Ectodermal cell (in vitro differentiated cells): ENCODE data around the gene C10orf53.
"Not testable (repeated sequence)": the region's sequence is repeated elsewhere in the genome, so short reads cannot be mapped to it uniquely, and the experiment has no call there.

Experiments used
- H3K27ac ChIP-seq: 2 replicates; pipeline ENCODE4 v1.7.0; 2013; ENCODE audit warnings: mild to moderate bottlenecking, low read depth, low read length; ENCODE audit not compliant: insufficient read depth, poor library complexity, severe bottlenecking
- H3K27me3 ChIP-seq: 2 replicates; pipeline ENCODE4 v1.7.0; 2013; ENCODE audit warnings: mild to moderate bottlenecking, low read length; ENCODE audit not compliant: insufficient read depth, control insufficient read depth, poor library complexity, severe bottlenecking
- H3K36me3 ChIP-seq: one replicate; pipeline ENCODE4 v1.7.0; 2013; ENCODE audit warnings: low read length; ENCODE audit not compliant: control insufficient read depth, insufficient read depth
- H3K4me1 ChIP-seq: one replicate; pipeline ENCODE4 v1.7.0; 2013; ENCODE audit warnings: low read length; ENCODE audit not compliant: control insufficient read depth, insufficient read depth
- H3K4me3 ChIP-seq: 2 replicates; pipeline ENCODE4 v1.7.0; 2013; ENCODE audit warnings: low read depth, low read length, control low read depth; ENCODE audit not compliant: insufficient read depth
- H3K9me3 ChIP-seq: 2 replicates; pipeline ENCODE4 v1.7.0; 2013; ENCODE audit warnings: mild to moderate bottlenecking, low read length, moderate library complexity; ENCODE audit not compliant: control insufficient read depth
- WGBS, 2 experiments: methylation state at CpG; one replicate each; pipeline ENCODE4 v1.1.7; 2013; ENCODE audit warnings: missing lambda C conversion rate in 2 of 2; 5-methylcytosine and 5-hydroxymethylcytosine counted together

C10orf53 gene

DNA sequence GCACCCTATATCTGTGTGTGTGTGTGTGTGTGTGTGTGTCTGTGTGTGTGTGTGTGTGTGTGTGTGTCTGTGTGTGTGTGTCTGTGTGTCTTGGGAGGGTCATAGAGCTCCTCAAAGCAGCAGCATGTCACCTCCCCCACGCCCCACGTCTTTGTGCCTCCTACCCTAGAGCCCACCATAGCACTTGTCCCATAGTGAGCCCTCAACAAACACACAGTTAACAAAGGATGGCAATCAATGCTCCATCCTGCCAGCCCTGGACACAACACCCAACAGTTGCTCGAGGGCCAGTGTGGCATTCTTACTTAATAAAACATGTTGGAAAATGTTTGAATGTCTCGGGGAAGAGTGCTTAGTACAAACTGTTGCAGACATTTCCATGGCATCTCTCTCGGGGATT is 30.5 kb downstream of the C10orf53 start:
- Histone ChIP-seq H3K4me1 (peaks cover 3% of the 10 kb centered on the region), H3K36me3 (no peaks in the 10 kb centered on the region), H3K9me3 (no peaks in the 10 kb centered on the region), H3K27me3 (no peaks in the 10 kb centered on the region), H3K27ac (no peak overlapping the region), H3K4me3 (no peak overlapping the region)
- 65 to 71% methylated on average over 5 of the region's 5 CpGs for WGBS, 2 experiments

- peaks cover 3% of the 10 kb centered on the region for H3K4me1 ChIP-seq
- WGBS, 2 experiments, result 91 to 97% methylated on average over 6 of the region's 6 CpGs
- H3K27ac ChIP-seq, result no peak overlapping the region
- no peaks in the 10 kb centered on the region for H3K36me3 ChIP-seq
- H3K27me3 ChIP-seq, result no peaks in the 10 kb centered on the region
- no peak overlapping the region for H3K4me3 ChIP-seq
- no peaks in the 10 kb centered on the region for H3K9me3 ChIP-seq
These were observed 31.5 kb downstream of the C10orf53 start for GRCh38 chr10:49710966-49711365.

DNA sequence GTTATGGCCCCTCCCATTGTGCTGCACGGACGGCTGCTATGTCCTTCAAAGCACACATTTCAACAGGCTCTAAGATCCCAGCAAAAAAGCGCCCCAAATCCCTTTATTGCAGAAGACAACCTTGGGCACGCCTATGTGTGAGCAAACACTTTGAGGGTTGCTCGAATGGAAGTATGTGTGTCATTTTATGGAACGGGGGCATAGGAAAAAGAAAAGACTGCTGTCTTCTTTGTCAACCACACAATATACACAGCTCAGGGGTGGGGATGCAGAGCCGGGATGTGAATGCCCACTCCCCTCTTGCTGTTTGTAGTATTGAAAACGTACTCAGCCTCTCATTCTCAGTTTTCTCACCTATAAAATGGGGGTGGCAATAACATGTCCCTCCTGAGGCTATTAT is 32.0 kb downstream of the C10orf53 start:
- Histone ChIP-seq H3K27me3 (no peaks in the 10 kb centered on the region), H3K27ac (no peak overlapping the region), H3K9me3 (no peaks in the 10 kb centered on the region), H3K36me3 (no peaks in the 10 kb centered on the region), H3K4me1 (peaks cover 3% of the 10 kb centered on the region), H3K4me3 (no peak overlapping the region)
- WGBS, 2 experiments, result 90% methylated on average over 6 to 8 of the region's 8 CpGs

GRCh38 chr10:49713266-49713665 is 33.8 kb downstream of the C10orf53 start:
- H3K9me3 ChIP-seq, result no peaks in the 10 kb centered on the region

GRCh38 chr10:49715157-49715556 is 35.7 kb downstream of the C10orf53 start:
- H3K4me3 ChIP-seq, H3K36me3 ChIP-seq, H3K27me3 ChIP-seq, H3K4me1 ChIP-seq, H3K27ac ChIP-seq, H3K9me3 ChIP-seq: not testable (repeated sequence)
- 92 to 95% methylated on average over 7 of the region's 7 CpGs for WGBS, 2 experiments

More at GRCh38 chr10:49713266-49713665, 33.8 kb downstream of the C10orf53 start:
- 90 to 97% methylated on average over 4 to 5 of the region's 5 CpGs for WGBS, 2 experiments
- H3K4me3 ChIP-seq, result no peak overlapping the region
- H3K36me3 ChIP-seq, result no peaks in the 10 kb centered on the region
- no peak overlapping the region for H3K27ac ChIP-seq
- no peaks in the 10 kb centered on the region for H3K27me3 ChIP-seq
- H3K4me1 ChIP-seq, result peaks cover 3% of the 10 kb centered on the region

DNA sequence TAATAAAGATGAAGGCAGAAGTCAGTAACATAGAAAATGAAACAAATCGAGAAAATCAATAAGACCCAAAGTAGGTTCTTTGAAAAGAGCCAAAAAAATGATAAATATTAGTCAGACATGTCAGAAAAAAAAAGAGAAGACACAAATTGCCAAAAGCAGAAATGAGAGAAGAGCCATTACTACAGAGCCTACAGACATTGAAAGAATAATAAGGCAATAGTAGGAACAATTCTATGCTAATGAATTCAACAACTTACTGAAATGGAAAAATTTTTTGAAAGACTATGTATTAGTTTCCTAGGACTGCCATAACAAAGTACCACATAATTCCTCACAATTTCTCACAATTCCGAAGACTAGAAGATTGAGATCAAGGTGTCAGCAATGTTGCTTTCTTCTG is 47.1 kb downstream of the C10orf53 start:
- no peaks in the 10 kb centered on the region for H3K27me3 ChIP-seq
- no peaks in the 10 kb centered on the region for H3K9me3 ChIP-seq
- no peaks in the 10 kb centered on the region for H3K36me3 ChIP-seq
- no peaks in the 10 kb centered on the region for H3K4me1 ChIP-seq
- 76 to 90% methylated on average over 2 of the region's 2 CpGs for WGBS, 2 experiments
- no peak overlapping the region for H3K27ac ChIP-seq
- H3K4me3 ChIP-seq, result no peak overlapping the region

GRCh38 chr10:49733866-49734265 is 54.4 kb downstream of the C10orf53 start:
- Histone ChIP-seq H3K9me3 (no peaks in the 10 kb centered on the region), H3K27ac (no peak overlapping the region), H3K36me3 (no peaks in the 10 kb centered on the region), H3K4me3 (no peak overlapping the region), H3K27me3 (no peaks in the 10 kb centered on the region), H3K4me1 (no peaks in the 10 kb centered on the region)
- WGBS, 2 experiments, result 93 to 94% methylated on average over 7 of the region's 7 CpGs

DNA sequence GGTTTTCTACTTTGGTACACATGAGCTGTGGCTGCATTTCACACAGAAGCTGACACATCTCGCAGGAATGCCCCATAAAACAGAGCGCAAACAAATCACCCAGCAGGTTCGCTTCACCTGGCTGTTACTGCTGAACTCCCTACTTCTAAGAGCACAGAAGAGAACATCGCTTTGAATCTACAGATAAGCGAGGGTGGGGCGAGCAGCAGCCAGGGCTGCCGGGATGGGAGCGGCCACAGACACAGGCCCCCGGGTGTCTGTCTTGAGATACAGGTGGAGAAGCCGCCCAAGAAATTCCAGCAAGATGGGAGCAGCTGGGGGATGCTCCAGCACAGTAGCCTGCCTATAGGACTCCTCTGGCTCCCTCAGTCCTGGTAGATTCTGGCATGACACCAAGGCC is 55.2 kb downstream of the C10orf53 start:
- no peak overlapping the region for H3K27ac ChIP-seq
- 95% methylated on average over 10 of the region's 10 CpGs for WGBS, 2 experiments
- H3K4me3 ChIP-seq, result no peak overlapping the region
- H3K4me1 ChIP-seq, result no peaks in the 10 kb centered on the region
- H3K27me3 ChIP-seq, result no peaks in the 10 kb centered on the region
- H3K9me3 ChIP-seq, result no peaks in the 10 kb centered on the region
- H3K36me3 ChIP-seq, result no peaks in the 10 kb centered on the region

- 82 to 86% methylated on average over 11 of the region's 11 CpGs for WGBS, 2 experiments
- Histone ChIP-seq H3K36me3 (no peaks in the 10 kb centered on the region), H3K4me3 (no peak overlapping the region), H3K27me3 (no peaks in the 10 kb centered on the region), H3K9me3 (no peaks in the 10 kb centered on the region), H3K27ac (no peak overlapping the region), H3K4me1 (no peaks in the 10 kb centered on the region)
These were observed 55.7 kb downstream of the C10orf53 start for GRCh38 chr10:49735161-49735560.

GRCh38 chr10:49735848-49736563 is 56.6 kb downstream of the C10orf53 start:
- Histone ChIP-seq H3K27me3 (no peaks in the 10 kb centered on the region), H3K4me1 (no peaks in the 10 kb centered on the region), H3K36me3 (no peaks in the 10 kb centered on the region), H3K4me3 (no peak overlapping the region), H3K9me3 (no peaks in the 10 kb centered on the region), H3K27ac (no peak overlapping the region)
- WGBS, 2 experiments, result 93% methylated on average over 23 of the region's 23 CpGs
